Large intestine (tissue), 3 donors: ENCODE measurements around the gene CTSD. TPM values are rescaled to one million over a fixed set of nuclear protein-coding genes. Genes with fewer than 3 reads are reported as not detected.

Source experiments
- DNase-seq, 2 donors: peaks; one replicate each; pipeline versions ENCODE4 v3.0.0 to v3.0.0-alpha.2; 2013
- H3K27ac ChIP-seq: one replicate; pipeline ENCODE4 v1.5.1; 2013; ENCODE audit warnings: low read length
- H3K27me3 ChIP-seq: 2 replicates; pipeline ENCODE4 v1.6.1; 2013; ENCODE audit warnings: low read length; ENCODE audit not compliant: control insufficient read depth, insufficient read depth
- H3K36me3 ChIP-seq: 2 replicates; pipeline ENCODE4 v1.6.1; 2013; ENCODE audit warnings: low read length; ENCODE audit not compliant: control insufficient read depth, insufficient read depth
- H3K4me1 ChIP-seq: one replicate; pipeline ENCODE4 v1.6.1; 2013; ENCODE audit warnings: low read length; ENCODE audit not compliant: control insufficient read depth, insufficient read depth
- H3K4me3 ChIP-seq: one replicate; pipeline ENCODE4 v1.5.1; 2013; ENCODE audit warnings: low read length
- H3K9me3 ChIP-seq: one replicate; pipeline ENCODE4 v1.6.1; 2013; ENCODE audit warnings: mild to moderate bottlenecking, low read depth, low read length, moderate library complexity; ENCODE audit not compliant: control insufficient read depth
- WGBS: methylation state at CpG from one replicate; pipeline ENCODE4 v1.1.5; 2013; ENCODE audit warnings: low lambda C conversion rate; ENCODE audit not compliant: insufficient coverage; 5-methylcytosine and 5-hydroxymethylcytosine counted together
- polyA plus RNA-seq: library from polyadenylated mRNA; unstranded; fragments of 120-200 nt; gene quantifications from one replicate; pipeline ENCODE4 v1.2.1, GENCODE V29; 2013

CTSD gene
- polyA plus RNA-seq, 1 donor: 341 TPM

DNA sequence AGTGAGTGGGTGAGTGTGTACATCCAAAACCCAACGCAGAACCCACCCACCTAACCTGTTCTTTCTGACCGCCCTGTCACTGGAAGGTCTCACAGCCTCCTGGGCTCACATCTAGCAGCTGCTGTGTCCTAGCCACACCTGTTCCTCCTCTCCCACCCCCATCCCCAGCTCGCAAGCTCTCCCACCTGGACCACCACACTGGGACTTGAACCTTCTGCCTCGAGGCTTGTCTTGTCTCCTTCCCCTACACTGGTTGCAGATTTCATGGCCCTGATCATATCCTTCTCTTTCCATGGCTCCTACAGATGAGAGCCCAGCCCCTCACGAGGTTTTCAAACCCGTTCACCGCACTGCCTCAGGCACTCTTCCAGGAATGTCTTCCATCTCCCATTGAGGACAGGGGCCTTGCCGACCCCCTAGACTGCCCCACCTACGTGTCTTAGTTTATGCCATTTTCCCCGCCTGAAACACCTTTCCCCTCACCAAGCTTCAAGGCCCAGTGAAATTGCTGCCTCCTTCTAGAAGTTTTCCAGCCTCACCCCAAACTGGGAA is 20.1 kb downstream of the CTSD start:
- WGBS: 100% methylated on average over 1 of the region's 10 CpGs
- Histone ChIP-seq H3K27me3 (peaks cover 34% of the 10 kb centered on the region), H3K27ac (no peak overlapping the region), H3K4me1 (no peaks in the 10 kb centered on the region), H3K9me3 (peaks cover 11% of the 10 kb centered on the region), H3K4me3 (no peak overlapping the region), H3K36me3 (no peaks in the 10 kb centered on the region)
- DNase-seq: no peak

DNA sequence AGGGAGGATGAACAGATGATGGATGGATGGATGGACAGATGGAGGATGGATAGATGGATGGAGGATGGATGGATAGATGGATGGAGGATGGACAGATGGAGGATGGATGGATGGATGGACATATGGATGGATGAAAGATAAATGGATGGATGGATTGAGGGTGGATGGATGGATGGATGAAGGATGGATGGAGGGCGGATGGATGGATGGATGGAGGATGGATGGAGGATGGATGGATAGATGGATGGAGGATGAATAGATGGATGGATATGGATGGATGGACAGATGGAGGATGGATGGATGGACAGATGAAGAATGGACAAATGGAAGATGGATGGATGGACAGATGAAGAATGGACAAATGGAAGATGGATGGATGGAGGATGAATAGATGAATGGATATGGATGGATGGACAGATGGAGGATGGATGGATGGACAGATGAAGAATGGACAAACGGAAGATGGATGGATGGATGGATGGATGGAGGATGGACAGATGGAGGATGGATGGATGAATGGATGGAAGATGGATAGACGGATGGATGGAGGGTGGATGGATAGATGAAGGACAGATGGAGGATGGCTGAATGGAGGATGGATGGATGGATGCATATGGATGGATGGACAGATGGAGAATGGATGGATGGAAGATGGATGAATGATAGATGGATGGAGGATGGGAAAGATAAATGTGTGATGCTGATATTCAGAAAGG is 20.7 kb downstream of the CTSD start:
- DNase-seq: no peak
- no peaks in the 10 kb centered on the region for H3K4me1 ChIP-seq
- H3K9me3 ChIP-seq: peaks cover 11% of the 10 kb centered on the region
- no peak overlapping the region for H3K27ac ChIP-seq
- H3K36me3 ChIP-seq: no peaks in the 10 kb centered on the region
- WGBS: 91% methylated on average over 3 of the region's 3 CpGs
- peaks cover 27% of the 10 kb centered on the region for H3K27me3 ChIP-seq
- no peak overlapping the region for H3K4me3 ChIP-seq

DNA sequence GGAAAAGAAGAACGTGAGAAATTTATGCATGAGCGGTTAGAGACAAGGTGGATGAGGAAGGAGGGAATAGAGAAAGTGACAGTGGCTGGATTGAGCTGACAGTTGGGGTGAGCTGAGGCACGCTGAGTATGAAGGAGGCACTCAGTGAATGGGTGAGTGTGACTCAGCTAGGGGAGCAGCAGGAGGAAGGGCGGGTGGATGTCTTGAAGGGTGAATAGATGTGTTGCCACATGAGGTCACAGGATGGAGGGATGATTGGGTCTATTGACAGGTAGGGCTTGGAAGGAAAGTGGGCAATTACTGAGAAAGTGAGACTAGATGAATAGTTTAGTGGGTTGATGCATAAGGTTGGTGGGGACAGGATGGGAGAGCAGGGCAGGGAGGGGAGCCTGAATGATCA is 21.4 kb downstream of the CTSD start:
- peaks cover 22% of the 10 kb centered on the region for H3K27me3 ChIP-seq
- no peaks in the 10 kb centered on the region for H3K4me1 ChIP-seq
- H3K27ac ChIP-seq: no peak overlapping the region
- H3K36me3 ChIP-seq: no peaks in the 10 kb centered on the region
- 85% methylated on average over 3 of the region's 4 CpGs for WGBS
- H3K4me3 ChIP-seq: no peak overlapping the region
- H3K9me3 ChIP-seq: peaks cover 5% of the 10 kb centered on the region
- DNase-seq: no peak

DNA sequence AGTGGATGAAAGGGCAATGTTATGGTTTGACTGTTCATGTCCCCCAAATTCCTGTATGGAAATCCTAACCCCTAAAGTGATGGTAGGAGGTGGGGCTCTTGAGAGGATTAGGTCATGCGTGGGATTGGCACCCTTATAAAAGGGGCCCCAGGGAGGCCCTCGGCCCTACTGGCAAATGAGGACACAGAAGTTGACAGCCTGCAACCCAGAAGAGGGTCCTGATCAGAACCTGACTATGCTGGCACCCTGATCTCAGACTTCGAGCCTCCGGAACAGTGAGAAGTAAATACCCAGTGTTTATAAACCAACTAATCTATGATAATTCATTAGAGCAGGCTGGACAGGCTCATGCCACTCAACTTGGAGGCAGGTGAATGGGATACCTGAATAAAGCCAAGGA is 22.0 kb downstream of the CTSD start:
- WGBS: no CpG with 5 or more reads among the region's 4 CpGs
- H3K27ac ChIP-seq: no peak overlapping the region
- peaks cover 19% of the 10 kb centered on the region for H3K27me3 ChIP-seq
- no peaks in the 10 kb centered on the region for H3K4me1 ChIP-seq
- H3K36me3 ChIP-seq: no peaks in the 10 kb centered on the region
- peaks cover 5% of the 10 kb centered on the region for H3K9me3 ChIP-seq
- H3K4me3 ChIP-seq: no peak overlapping the region
- no peak for DNase-seq

DNA sequence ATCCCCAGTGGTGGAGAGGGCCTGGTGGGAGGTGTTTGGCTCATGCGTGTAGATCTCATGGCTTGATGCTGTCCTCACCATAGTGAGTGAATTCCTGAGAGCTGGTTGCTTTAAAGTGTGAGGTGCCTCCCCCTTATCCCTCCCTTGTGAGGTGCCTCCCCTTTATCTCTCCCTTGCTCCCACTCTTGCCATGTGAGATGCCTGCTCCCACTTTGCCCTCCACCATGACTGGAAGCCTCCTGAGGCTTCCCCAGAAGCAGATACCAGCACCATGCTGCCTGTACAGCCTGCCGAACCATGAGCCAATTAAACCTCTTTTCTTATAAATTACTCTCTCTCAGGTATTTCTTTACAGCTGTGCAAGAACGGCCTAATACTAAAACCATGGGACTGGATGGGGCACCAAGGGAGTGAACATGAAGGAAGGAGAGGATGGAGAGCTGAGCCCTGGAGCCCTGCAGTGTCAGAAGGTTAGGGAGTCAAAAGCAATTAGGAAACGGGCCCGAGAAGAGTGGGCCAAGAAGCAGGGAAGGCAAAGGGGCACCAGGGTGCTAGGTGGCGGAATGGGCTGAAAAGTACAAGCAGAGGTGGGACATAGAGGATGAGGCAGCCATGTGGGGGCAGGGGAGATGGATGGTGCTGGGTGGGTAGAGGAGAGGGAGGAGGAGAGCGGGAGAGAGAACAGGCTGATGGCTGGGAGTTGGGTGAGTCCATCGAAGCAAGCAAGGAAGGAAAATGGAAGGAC is 22.8 kb downstream of the CTSD start:
- WGBS: 96% methylated on average over 4 of the region's 8 CpGs
- Histone ChIP-seq H3K9me3 (peaks cover 9% of the 10 kb centered on the region), H3K27me3 (peaks cover 19% of the 10 kb centered on the region), H3K4me3 (no peak overlapping the region), H3K36me3 (no peaks in the 10 kb centered on the region), H3K27ac (no peak overlapping the region), H3K4me1 (no peaks in the 10 kb centered on the region)
- no peak for DNase-seq

DNA sequence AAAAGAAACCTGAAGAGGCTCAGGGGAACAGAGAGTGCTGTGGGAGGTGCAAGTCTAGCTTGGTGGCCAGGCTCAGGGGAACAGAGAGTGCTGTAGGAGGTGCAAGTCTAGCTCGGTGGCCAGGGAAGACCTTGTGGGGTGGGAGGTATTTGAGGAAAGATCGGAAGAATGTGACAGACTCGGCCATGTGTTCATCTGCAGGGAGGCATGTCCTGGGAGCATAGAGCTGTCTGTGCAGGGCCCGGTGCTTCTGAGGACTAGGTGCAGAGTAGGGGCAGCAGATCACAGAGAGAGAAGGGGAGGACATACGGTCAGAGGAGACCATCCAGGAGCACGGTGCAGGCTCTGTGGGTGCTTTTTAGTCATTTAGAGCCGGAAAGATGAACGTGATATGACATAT is 24.2 kb downstream of the CTSD start:
- H3K27me3 ChIP-seq: peaks cover 27% of the 10 kb centered on the region
- DNase-seq: no peak
- no peaks in the 10 kb centered on the region for H3K4me1 ChIP-seq
- H3K27ac ChIP-seq: no peak overlapping the region
- H3K9me3 ChIP-seq: peaks cover 9% of the 10 kb centered on the region
- H3K36me3 ChIP-seq: no peaks in the 10 kb centered on the region
- H3K4me3 ChIP-seq: no peak overlapping the region
- no CpG with 5 or more reads among the region's 8 CpGs for WGBS

DNA sequence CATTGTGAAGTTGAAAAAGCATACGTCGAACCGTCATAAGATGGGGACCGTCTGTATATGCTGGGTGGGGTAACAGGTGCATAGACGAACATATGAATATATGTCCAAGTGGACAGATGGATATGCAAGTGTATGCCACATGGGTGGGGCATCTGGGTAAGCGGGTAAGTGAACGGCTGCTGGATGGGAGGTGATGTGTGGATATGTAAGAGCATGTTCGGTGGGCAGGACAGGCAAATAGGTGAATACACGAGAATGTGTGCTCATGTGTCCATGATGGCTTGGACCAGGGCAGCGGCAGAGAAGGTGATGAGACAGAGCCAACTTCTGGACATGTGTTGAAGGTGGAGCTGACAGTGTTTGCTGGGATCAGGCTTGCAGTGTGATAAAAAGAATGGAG is 25.3 kb downstream of the CTSD start:
- no peaks in the 10 kb centered on the region for H3K4me1 ChIP-seq
- H3K36me3 ChIP-seq: no peaks in the 10 kb centered on the region
- peaks cover 36% of the 10 kb centered on the region for H3K27me3 ChIP-seq
- no peak overlapping the region for H3K4me3 ChIP-seq
- WGBS: 89% methylated on average over 3 of the region's 10 CpGs
- peaks cover 9% of the 10 kb centered on the region for H3K9me3 ChIP-seq
- H3K27ac ChIP-seq: no peak overlapping the region
- no peak for DNase-seq

DNA sequence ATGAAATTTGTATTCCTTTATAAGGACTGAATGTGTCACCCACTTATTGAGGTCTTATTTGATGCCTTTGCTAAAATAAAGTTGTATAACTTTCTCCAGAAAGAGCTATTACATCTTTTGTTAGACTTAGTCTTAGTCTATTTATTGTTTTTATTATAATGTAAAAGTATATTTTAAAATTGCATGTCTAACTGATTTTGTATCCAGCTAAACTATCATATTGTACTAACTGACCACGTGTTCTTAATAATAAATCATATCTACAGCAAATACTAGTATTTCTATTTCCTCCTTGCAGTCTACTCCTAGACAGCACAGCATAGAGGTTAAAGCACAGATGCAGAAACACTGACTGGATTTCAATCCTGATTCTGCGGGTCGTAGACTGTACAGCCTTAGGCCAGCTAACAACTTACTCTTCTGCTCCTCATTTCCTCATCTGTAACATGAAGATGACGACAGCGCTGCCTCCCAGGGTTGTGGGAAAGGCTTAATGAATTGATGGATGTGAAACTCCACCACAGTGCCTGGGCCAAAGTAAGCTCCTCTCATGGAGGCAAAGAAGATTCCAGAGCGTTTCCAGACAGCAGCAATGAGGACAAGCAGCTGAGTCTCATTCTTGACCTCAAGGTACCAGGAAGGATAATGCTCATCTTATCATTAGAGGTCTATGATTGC is 26.5 kb downstream of the CTSD start:
- Histone ChIP-seq H3K4me1 (no peaks in the 10 kb centered on the region), H3K9me3 (peaks cover 9% of the 10 kb centered on the region), H3K36me3 (no peaks in the 10 kb centered on the region), H3K27me3 (peaks cover 41% of the 10 kb centered on the region), H3K27ac (no peak overlapping the region), H3K4me3 (no peak overlapping the region)
- DNase-seq: no peak
- no CpG with 5 or more reads among the region's 6 CpGs for WGBS

DNA sequence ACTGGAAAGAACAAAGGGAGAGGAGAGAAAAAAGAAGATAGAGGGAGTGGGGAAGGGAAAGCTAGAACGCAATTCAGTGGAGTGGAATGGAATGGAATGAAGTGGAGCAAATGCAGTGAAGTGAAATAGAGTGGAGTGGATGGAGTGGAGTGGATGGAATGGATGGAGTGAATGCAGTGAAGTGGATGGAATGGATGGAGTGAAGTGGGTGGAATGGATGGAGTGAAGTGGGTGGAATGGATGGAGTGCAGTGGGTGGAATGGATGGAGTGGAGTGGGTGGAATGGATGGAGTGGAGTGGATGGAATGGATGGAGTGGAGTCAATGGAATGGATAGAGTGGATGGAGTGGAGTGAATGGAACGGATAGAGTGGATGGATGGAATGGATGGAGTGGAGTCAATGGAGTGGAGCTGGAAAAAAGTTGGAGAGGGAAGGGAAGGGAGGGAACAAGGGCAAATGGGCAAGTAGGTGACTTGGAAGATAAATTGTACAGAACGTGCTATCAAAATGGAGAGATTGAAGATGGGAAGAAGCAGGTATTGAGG is 27.2 kb downstream of the CTSD start:
- Histone ChIP-seq H3K36me3 (no peaks in the 10 kb centered on the region), H3K9me3 (peaks cover 9% of the 10 kb centered on the region), H3K4me1 (no peaks in the 10 kb centered on the region), H3K27ac (no peak overlapping the region), H3K27me3 (peaks cover 39% of the 10 kb centered on the region), H3K4me3 (no peak overlapping the region)
- WGBS: 70% methylated on average over 3 of the region's 3 CpGs
- DNase-seq: no peak

DNA sequence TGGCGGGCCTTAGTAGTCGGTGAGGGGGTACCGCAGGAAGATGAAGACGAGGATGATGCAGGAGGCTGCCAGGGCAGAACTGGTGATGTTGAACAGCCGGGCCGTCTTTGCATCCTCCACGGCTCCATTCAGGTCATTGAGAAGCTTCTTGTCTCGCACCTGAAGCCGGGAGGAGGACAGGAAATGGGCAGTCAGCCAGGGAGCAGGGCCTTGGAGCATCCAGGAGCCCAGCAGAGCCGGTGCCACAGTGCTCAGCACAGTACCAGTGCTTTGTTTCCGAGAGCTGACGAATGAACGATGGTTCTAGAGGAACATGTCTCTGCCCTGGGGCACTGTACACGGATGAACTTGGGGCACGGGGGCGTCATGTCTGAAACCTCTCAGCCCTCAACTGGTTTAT is 28.5 kb downstream of the CTSD start:
- Histone ChIP-seq H3K27me3 (peaks cover 37% of the 10 kb centered on the region), H3K4me3 (no peak overlapping the region), H3K9me3 (peaks cover 9% of the 10 kb centered on the region), H3K4me1 (no peaks in the 10 kb centered on the region), H3K36me3 (no peaks in the 10 kb centered on the region), H3K27ac (no peak overlapping the region)
- no peak for DNase-seq
- 100% methylated on average over 1 of the region's 16 CpGs for WGBS
